K562 (cell line): ENCODE measurements around the gene PACSIN3. TPM values are rescaled to one million over a fixed set of nuclear protein-coding genes. Genes with fewer than 3 reads are reported as not detected.

Source experiments
- ATF1 ChIP-seq, 2 experiments: fragments of 450-650 bp in 1 of 2; IDR thresholded peaks; 2 replicates each; pipeline ENCODE4 v1.6.1; 2016; ENCODE audit warnings: missing compliant biosample characterization in 1 of 2, missing genetic modification characterization in 1 of 2
- BRF2 ChIP-seq: IDR thresholded peaks from 3 replicates; pipeline ENCODE4 v1.6.1; 2011; ENCODE audit warnings: borderline replicate concordance, mild to moderate bottlenecking; ENCODE audit not compliant: insufficient read length, insufficient read depth
- CREB1 ChIP-seq, 2 experiments: sonication (generic) in 1 of 2; formaldehyde crosslinking in 1 of 2; IDR thresholded peaks; 2 replicates each; pipeline versions ENCODE4 v1.6.1 to v1.8.0; 2012 to 2022; ENCODE audit warnings: inconsistent platforms in 1 of 2, mild to moderate bottlenecking in 1 of 2, missing genetic modification reagents in 1 of 2, moderate library complexity in 1 of 2
- CREB5 ChIP-seq: fragments of 250-450 bp; sonication (Bioruptor Pico); IDR thresholded peaks from 2 replicates; pipeline ENCODE4 v1.5.0; 2020; ENCODE audit warnings: mild to moderate bottlenecking
- CTBP1 ChIP-seq: fragments of 450-650 bp; IDR thresholded peaks from 2 replicates; pipeline ENCODE4 v1.6.1; 2016; ENCODE audit warnings: borderline replicate concordance
- CUX1 ChIP-seq: fragments of 200-800 bp; sonication (Bioruptor generic); IDR thresholded peaks from 2 replicates; pipeline ENCODE4 v1.6.1; 2016; ENCODE audit warnings: missing genetic modification characterization, missing compliant biosample characterization
- GABPA ChIP-seq: fragments of 200-800 bp; sonication (Bioruptor generic); conservative IDR thresholded peaks from 2 replicates; pipeline ENCODE4 v1.6.1; 2016; ENCODE audit warnings: low read depth, missing genetic modification characterization, missing compliant biosample characterization
- HMG20A ChIP-seq: fragments of 450-650 bp; formaldehyde crosslinking; conservative IDR thresholded peaks from 2 replicates; pipeline ENCODE4 v1.4.0; 2020; ENCODE audit warnings: mild to moderate bottlenecking, mixed read lengths
- IRF9 ChIP-seq: fragments of 450-650 bp; IDR thresholded peaks from 2 replicates; pipeline ENCODE4 v1.6.1; 2016; ENCODE audit warnings: missing biosample characterization, missing genetic modification characterization
- NELFE ChIP-seq: IDR thresholded peaks from 2 replicates; pipeline ENCODE4 v1.6.1; 2011; ENCODE audit warnings: mild to moderate bottlenecking; ENCODE audit not compliant: insufficient read depth, insufficient read length
- RBM15 ChIP-seq: fragments of 200-400 bp; formaldehyde crosslinking; IDR thresholded peaks from 2 replicates; pipeline ENCODE4 v1.6.1; 2018; ENCODE audit warnings: mild to moderate bottlenecking, low read length, moderate library complexity; ENCODE audit not compliant: insufficient read depth
- SAP30 ChIP-seq: fragments of 200-600 bp; sonication (generic); IDR thresholded peaks from 2 replicates; pipeline ENCODE4 v1.6.1; 2012; ENCODE audit warnings: borderline replicate concordance, low read depth, mild to moderate bottlenecking, moderate library complexity, low read length, control low read depth, inconsistent platforms; ENCODE audit not compliant: insufficient read depth, poor library complexity, severe bottlenecking
- SMARCA5 ChIP-seq: fragments of 450-650 bp; IDR thresholded peaks from 2 replicates; pipeline ENCODE4 v1.6.1; 2016
- SMC3 ChIP-seq: conservative IDR thresholded peaks from 2 replicates; pipeline ENCODE4 v1.6.1; 2011; ENCODE audit warnings: low read depth, low read length, improper control_type of control experiment; ENCODE audit not compliant: insufficient read depth
- SNIP1 ChIP-seq: fragments of 450-650 bp; IDR thresholded peaks from 2 replicates; pipeline ENCODE4 v1.7.1; 2017; ENCODE audit warnings: low read depth, mild to moderate bottlenecking
- SREBF2 ChIP-seq: sonication (generic); formaldehyde crosslinking; IDR thresholded peaks from 2 replicates; pipeline ENCODE4 v1.4.0; 2020; ENCODE audit warnings: mild to moderate bottlenecking, missing genetic modification reagents
- STAG1 ChIP-seq: sonication (generic); formaldehyde crosslinking; IDR thresholded peaks from 2 replicates; pipeline ENCODE4 v1.5.0; 2020; ENCODE audit warnings: missing genetic modification reagents, borderline replicate concordance
- ZNF224 ChIP-seq: sonication (generic); formaldehyde crosslinking; IDR thresholded peaks from 2 replicates; pipeline ENCODE4 v1.8.0; 2022; ENCODE audit warnings: mild to moderate bottlenecking, missing genetic modification reagents
- ZNF75A ChIP-seq: fragments of 450-650 bp; formaldehyde crosslinking; IDR thresholded peaks from 2 replicates; pipeline ENCODE4 v1.4.0; 2020; ENCODE audit warnings: mild to moderate bottlenecking
- polyA plus RNA-seq, 8 experiments: library from polyadenylated mRNA; depleted of rRNA in 4 of 8; stranded (reverse) in 5 of 8; unstranded in 3 of 8; fragments of >200 nt; fragmentation: Nextera tagmentation in 2 of 8; fragmentation: Illumina TruSeq in 1 of 8; extraction: Ambion mirVana in 2 of 8; extraction: Trizol in 1 of 8; gene quantifications; 2 replicates each; pipeline versions ENCODE4 v1.2.1 to v1.2.3, GENCODE V29; 2011 to 2014; ENCODE audit warnings: inconsistent platforms in 1 of 8, missing spikeins in 1 of 8
- total RNA-seq, 7 experiments: library from RNA; depleted of rRNA in 6 of 7; stranded (reverse); fragments of >200 nt in 6 of 7; fragmentation: Illumina TruSeq in 2 of 7; extraction: Trizol in 2 of 7; gene quantifications; 2 replicates each; pipeline versions ENCODE4 v1.2.1 to v1.2.3, GENCODE V29; 2011 to 2021; ENCODE audit warnings: low replicate concordance in 1 of 7

Gene PACSIN3
- total and polyA plus RNA-seq, 9 of the 15 experiments (the other 6 are each of a cell fraction or from before 2014, with no cell fraction given), result 0.13 to 18.1 (median 7.1) TPM

GRCh38 chr11:47177229-47177845 lies 8.9 kb downstream of the PACSIN3 start (continued):
- TF ChIP-seq CREB1 (IDR thresholded peaks at IDR 0.05) (no peak), CREB1 (CRISPR knock-in tag; IDR thresholded peaks at IDR 0.05) (0 out of 2 replicates have a peak, but pooled peaks have one; percentile 5), RBM15 (no peak), STAG1 (CRISPR knock-in tag) (no peak), GABPA (tag) (peak; percentile 19; the same call in 1 of the 2 replicates), NELFE (no peak), HMG20A (CRISPR knock-in tag) (no peak), SMC3 (peak; percentile 22; the same call in 1 of the 2 replicates), IRF9 (tag) (no peak), SAP30 (peak; percentile 93), ZNF224 (CRISPR knock-in tag) (no peak), ATF1 (CRISPR knock-in tag; IDR thresholded peaks at IDR 0.05) (no peak), ATF1 (tag; IDR thresholded peaks at IDR 0.05) (peak; percentile 80), CREB5 (CRISPR knock-in tag) (no peak), SMARCA5 (0 out of 2 replicates have a peak, but pooled peaks have one; percentile 36), CUX1 (no peak), ZNF75A (CRISPR knock-in tag) (no peak), SREBF2 (no peak), CTBP1 (0 out of 2 replicates have a peak, but pooled peaks have one; percentile 50), BRF2 (no peak), SNIP1 (no peak)
